Cardiac muscle cell (in vitro differentiated cells and primary cell): ENCODE results near the gene NSMCE1. TPM values are rescaled to one million over a fixed set of nuclear protein-coding genes. Genes with fewer than 3 reads are reported as not detected.
"Not testable (repeated sequence)": the region's sequence is repeated elsewhere in the genome, so short reads cannot be mapped to it uniquely, and the experiment has no call there.

Source experiments
- DNase-seq, 2 donors: peaks; one replicate each; pipeline versions ENCODE4 v3.0.0 to v3.0.0-alpha.2; 2010 to 2017; ENCODE audit warnings: low read depth in 1 of 2, low spot score in 1 of 2
- H3K27ac ChIP-seq: fragments of 200-600 bp; sonication (generic); 2 replicates; pipeline ENCODE4 v1.5.1; 2016
- H3K27me3 ChIP-seq: fragments of 200-600 bp; sonication (generic); 2 replicates; pipeline ENCODE4 v1.6.0; 2016; ENCODE audit warnings: control low read depth
- H3K36me3 ChIP-seq: fragments of 200-600 bp; sonication (generic); 2 replicates; pipeline ENCODE4 v1.5.1; 2016; ENCODE audit warnings: control low read depth
- H3K4me1 ChIP-seq: fragments of 200-600 bp; sonication (generic); 2 replicates; pipeline ENCODE4 v1.8.1; 2017; ENCODE audit warnings: low read depth, mild to moderate bottlenecking, mixed run types
- H3K4me3 ChIP-seq: fragments of 200-600 bp; sonication (generic); 2 replicates; pipeline ENCODE4 v1.5.1; 2016; ENCODE audit warnings: mild to moderate bottlenecking
- H3K9me3 ChIP-seq: fragments of 200-600 bp; sonication (generic); 2 replicates; pipeline ENCODE4 v1.5.1; 2017; ENCODE audit warnings: low read depth, mild to moderate bottlenecking, control low read depth
- polyA plus RNA-seq: library from polyadenylated mRNA; unstranded; fragments of >200 nt; fragmentation: Nextera tagmentation; extraction: Ambion mirVana; gene quantifications from 2 replicates; pipeline ENCODE4 v1.2.1, GENCODE V29; 2016
- total RNA-seq: library from RNA; depleted of rRNA; stranded (reverse); fragments of >200 nt; gene quantifications from 2 replicates; pipeline ENCODE4 v1.2.3, GENCODE V29; 2016
- TF ChIP-seq, protein P1 (sequence below): IDR thresholded peaks from 2 replicates; pipeline ENCODE4 v1.5.1; 2012; ENCODE audit warnings: low read depth, mild to moderate bottlenecking, low read length

NSMCE1 gene
- total and polyA plus RNA-seq, 2 experiments from 2014 or later: 23.4 to 28.2 TPM

DNA sequence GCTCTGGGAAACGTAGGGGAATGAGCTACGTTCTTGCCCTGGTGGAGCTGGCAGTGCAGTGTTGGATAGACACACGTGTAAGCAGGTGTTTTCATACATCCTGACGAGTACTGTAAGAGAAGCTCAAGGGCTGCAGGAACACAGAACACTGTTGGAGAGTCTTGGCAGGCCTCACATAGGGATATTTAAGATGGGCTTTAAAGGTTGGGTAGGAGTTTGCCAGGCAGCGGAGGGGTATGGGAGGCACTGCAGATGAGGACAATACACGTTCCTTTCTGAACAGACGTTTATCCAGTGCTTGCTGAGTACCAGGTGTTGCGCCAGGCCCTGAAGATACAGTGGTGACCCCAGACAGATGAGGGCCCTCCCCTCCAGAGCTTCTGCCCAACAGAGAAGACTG, 59.0 kb downstream of the NSMCE1 start:
- Histone ChIP-seq H3K4me3 (no peak overlapping the region), H3K9me3 (no peaks in the 10 kb centered on the region), H3K27me3 (no peaks in the 10 kb centered on the region), H3K27ac (no peak overlapping the region), H3K4me1 (peaks cover 5% of the 10 kb centered on the region), H3K36me3 (peaks cover 3% of the 10 kb centered on the region)
- no peak for DNase-seq
- TF ChIP-seq, protein P1, sequence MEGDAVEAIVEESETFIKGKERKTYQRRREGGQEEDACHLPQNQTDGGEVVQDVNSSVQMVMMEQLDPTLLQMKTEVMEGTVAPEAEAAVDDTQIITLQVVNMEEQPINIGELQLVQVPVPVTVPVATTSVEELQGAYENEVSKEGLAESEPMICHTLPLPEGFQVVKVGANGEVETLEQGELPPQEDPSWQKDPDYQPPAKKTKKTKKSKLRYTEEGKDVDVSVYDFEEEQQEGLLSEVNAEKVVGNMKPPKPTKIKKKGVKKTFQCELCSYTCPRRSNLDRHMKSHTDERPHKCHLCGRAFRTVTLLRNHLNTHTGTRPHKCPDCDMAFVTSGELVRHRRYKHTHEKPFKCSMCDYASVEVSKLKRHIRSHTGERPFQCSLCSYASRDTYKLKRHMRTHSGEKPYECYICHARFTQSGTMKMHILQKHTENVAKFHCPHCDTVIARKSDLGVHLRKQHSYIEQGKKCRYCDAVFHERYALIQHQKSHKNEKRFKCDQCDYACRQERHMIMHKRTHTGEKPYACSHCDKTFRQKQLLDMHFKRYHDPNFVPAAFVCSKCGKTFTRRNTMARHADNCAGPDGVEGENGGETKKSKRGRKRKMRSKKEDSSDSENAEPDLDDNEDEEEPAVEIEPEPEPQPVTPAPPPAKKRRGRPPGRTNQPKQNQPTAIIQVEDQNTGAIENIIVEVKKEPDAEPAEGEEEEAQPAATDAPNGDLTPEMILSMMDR: no peak

DNA sequence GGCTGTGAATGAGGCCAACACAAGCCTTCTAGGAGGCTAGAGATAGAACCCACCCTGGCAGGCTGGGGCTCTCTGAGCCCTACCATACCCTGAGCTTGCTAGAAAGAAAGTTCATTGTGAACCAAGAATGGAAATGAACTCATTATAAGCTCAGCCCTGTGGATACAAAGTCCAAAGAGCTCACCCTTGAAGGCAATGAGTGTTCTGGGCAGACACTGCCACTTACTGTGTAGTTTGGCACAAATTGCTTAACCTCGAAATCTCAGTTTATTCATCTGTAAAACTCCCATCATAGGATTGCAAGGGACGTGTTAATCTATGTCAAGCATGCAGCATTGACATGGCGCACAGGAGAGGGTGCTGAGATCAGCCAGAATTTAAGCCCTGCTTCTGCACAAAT, 59.8 kb downstream of the NSMCE1 start:
- TF ChIP-seq, protein P1: no peak
- H3K27me3 ChIP-seq: no peaks in the 10 kb centered on the region
- no peak for DNase-seq

DNA sequence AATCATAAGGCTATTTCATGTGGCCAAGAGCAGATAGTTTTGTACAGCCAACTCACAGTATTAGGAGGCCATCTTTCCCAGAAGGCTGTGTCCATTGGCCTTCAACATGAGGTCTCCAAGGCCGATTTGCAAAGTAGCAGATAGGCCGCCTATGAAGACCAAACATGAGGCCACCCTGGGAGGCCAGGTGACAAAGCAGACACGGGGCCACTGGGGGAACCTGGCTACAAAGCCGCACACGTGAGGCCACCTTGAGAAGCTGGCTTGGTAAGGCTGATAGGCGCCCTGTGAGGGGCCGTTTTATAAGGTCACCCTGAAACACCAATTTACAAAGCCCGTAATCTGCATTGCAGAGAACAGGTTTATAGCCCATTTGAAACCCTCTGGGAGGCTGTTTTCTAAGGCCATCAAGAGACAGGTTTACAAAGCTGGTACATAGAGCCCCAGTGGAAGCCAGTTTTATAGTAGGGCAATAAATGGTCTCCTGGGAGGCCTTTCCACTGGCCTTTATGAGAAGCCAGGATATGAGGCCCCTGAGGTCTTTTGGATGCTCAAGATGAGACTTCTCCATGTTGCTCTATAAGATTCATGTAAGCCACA, 60.4 kb downstream of the NSMCE1 start:
- H3K4me1 ChIP-seq: peaks cover 9% of the 10 kb centered on the region
- H3K27me3 ChIP-seq: no peaks in the 10 kb centered on the region
- no peak overlapping the region for H3K27ac ChIP-seq
- TF ChIP-seq, protein P1: no peak
- H3K36me3 ChIP-seq: peaks cover 3% of the 10 kb centered on the region
- H3K4me3 ChIP-seq: no peak overlapping the region
- H3K9me3 ChIP-seq: no peaks in the 10 kb centered on the region
- no peak for DNase-seq

More for the DNA sequence above, 59.8 kb downstream of the NSMCE1 start:
- Histone ChIP-seq H3K4me1 (peaks cover 9% of the 10 kb centered on the region), H3K27ac (no peak overlapping the region), H3K9me3 (no peaks in the 10 kb centered on the region), H3K4me3 (no peak overlapping the region), H3K36me3 (peaks cover 3% of the 10 kb centered on the region)

DNA sequence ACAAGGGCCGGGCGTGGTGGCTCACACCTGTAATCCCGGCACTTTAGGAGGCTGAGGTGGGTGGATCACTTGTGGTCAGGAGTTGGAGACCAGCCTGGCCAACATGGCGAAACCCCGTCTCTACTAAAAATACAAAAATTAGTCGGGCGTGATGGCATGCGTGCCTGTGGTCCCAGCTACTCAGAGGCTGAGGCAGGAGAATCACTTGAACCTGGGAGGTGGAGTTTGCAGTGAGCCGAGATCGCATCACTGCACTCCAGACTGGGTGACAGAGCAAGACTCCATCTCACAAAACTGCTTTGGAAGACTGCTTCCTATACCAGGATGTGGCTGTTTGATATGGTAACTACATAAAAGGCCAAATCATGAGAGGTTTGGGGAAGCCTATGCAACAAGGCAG, 61.5 kb downstream of the NSMCE1 start:
- H3K36me3 ChIP-seq, H3K4me1 ChIP-seq, H3K27me3 ChIP-seq, H3K27ac ChIP-seq, H3K4me3 ChIP-seq, H3K9me3 ChIP-seq, DNase-seq: not testable (repeated sequence)

DNA sequence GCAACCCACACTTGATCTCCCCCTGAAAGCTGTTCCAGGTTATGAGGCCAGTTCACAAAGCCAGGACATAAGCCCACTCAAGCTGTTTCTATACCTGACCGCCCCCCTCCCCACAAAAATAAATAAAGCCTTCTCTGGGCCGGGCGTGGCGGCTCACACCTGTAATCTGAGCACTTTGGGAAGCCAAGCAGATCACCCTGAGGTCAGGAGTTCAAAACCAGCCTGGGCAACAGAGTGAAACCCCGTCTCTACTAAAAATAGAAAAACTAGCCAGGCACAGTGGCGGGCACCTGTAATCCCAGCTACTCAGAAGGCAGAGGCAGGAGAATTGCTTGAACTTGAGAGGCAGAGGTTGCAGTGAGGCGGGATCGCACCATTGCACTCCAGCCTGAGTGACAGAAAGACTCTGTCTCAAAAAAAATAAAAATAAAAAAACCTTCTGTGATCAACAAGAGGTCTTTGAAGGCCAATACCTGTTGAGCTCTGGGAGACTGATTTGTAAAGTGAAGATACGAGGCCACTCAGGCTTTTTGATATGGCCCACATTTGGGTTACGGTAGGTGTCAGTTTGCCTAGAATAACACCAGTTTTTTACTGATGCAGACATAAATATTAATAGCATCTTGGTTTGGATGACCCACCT, 63.0 kb downstream of the NSMCE1 start:
- no peak overlapping the region for H3K4me3 ChIP-seq
- no peak for DNase-seq

More for the DNA sequence above, 63.0 kb downstream of the NSMCE1 start:
- H3K36me3 ChIP-seq: peaks cover 3% of the 10 kb centered on the region
- no peaks in the 10 kb centered on the region for H3K27me3 ChIP-seq
- TF ChIP-seq, protein P1: no peak
- H3K9me3 ChIP-seq: no peaks in the 10 kb centered on the region
- peak overlapping the region; percentile 99 for H3K27ac ChIP-seq
- peaks cover 9% of the 10 kb centered on the region for H3K4me1 ChIP-seq
